ENCODE results near the gene MAVS.

The MAVS gene

DNA sequence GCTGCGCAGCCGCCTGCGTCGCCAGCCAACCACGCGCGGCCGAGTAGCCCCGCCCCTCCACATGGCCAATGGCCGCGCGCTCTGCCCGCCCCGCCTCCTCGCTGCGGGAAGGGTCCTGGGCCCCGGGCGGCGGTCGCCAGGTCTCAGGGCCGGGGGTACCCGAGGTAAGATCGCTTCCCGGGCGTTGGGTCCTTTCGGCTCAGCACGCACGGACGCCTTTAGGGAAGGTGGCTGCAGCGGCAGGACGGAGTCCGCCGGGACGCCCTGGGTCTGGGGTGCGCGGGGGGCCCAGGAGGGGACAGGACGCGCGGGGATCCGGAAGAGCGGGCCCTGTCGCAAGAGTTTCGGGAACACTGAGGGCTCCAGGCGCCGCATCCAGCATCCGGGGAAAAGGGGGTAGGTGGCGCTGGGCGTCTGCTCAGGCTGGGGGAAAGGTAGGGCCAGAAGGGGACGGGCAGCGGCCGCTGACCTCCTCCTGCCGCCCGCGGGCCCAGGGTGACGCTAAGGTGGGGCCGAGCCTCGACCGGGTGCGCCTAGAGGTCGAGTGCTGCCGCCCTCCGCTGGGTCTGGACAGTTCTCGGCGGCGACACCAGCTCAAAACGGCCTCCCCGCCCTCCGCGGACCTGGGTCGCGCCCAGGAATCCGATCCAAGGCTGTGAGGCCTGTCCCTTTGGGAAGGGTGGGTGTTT is at the start of gene MAVS:
MAVS (plus strand) TSS at position 95 of the 689 bp plus-strand sequence. CDS start 7,791 bp downstream, outside the sequence.
- peak; percentile 87 for DNase-seq

DNA sequence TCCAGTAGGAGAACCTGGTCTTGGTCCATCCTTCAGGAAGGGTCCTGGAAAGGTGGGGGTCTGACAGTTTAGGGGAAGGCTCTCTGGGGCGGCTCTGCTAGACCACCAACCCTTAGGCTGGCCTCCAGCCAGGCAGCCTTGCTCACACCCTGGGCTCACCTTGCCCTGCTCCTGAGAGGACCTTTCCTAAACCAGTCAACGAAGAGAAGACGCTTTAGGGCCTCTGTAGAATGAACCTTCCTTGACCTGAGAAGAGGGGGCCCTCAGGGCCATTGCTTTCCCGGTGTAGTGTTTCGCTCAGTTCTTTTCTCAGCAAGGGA is 49.4 kb upstream of the MAVS start:
- DNase-seq = no peak

DNA sequence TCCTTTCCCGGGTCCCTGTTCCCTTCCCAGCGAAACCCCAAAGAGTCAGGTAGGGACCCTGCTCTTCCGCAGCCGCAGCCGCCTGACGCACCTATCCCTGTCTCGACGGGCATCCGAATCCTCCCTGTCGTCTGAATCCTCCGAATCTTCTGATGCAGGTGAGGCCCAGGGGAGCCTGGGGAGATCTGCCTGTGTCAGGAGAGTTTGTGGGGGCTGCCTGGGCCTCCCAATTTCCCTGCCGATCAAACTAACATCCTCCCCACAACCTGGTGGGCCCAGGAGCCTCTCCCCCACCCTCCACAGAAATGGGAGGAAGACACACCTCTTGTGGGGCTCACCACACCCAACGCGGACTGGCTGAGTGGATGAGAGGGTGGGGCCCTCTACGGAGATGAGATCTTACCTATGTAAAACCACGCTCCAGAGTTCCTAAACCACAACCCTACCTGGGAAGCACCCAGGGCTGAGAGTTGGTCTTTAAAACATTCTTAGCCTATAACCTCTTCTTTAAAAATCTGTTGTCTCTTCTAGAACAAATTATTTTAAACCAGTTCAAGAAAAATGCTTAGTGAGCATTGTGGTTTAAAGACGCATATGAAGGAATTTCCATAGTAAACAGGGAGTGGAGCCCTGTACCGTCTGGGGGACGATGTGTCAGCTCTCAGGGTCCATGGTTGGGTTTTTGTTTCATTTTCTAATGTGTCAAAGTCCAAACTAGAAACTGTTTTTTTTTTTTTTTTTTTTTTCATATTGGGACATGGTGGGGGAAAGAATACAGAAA is 48.9 kb upstream of the MAVS start:
- peak; percentile 65 for DNase-seq

DNA sequence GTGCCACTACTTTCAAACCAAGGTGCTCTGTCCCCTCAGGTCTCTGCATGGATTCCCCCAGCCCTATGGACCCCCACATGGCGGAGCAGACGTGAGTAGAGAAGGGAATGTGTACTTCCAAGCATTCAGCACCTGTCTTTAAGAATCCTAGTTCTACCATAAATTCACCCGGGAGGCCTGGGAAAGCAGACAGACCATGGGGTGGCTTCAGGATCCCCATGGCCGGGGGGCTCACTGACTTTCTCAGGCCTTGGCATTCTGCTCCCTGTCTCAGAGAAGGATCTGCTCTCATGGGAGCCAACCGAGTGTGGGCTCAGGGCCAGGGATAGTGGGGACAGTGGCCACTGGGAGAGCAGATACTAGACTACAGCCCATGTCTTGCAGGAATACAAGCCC is 48.3 kb upstream of the MAVS start:
- no peak for DNase-seq

DNA sequence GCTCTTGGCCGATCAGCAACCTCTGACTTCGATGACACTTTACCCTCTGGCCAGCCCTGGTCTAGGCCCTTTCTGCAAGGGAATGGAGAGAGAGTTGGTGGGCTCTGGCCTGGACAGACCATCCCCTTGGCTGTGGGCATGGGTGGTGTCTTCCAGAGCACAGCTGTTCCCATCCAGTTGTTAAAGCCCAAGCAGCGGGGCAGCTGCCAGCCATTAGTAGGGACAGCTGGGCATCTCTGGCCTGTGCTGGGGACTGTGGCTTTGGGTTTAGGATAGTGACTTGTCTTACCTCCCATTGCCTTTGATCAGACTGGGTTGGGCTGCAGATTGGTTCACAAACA is 47.8 kb upstream of the MAVS start:
- no peak for DNase-seq

DNA sequence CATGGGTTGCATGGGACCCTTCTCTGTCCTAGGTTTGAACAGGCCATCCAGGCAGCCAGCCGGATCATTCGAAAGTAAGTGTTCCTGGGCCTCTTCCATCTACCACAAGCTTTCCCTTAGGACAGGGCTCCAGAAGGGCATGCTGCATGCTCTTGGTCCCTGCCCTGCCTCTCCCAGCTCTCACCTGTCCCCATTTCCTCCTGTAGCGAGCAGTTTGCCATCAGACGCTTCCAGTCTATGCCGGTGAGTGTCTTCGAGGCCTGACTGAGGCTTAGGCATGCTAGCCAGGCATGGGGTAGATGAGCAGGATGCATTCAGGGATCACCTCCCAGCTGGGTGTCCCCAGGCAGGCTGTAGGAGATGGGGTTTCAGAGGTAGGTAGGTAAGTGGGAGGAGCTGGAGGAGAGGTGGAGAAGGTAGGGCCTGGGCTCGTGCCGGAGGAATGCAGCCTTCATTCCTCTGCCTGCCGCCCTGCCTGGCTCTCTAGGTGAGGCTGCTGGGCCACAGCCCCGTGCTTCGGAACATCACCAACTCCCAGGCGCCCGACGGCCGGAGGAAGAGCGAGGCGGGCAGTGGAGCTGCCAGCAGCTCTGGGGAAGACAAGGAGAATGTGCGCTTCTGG is 46.3 kb upstream of the MAVS start:
- no peak for DNase-seq

DNA sequence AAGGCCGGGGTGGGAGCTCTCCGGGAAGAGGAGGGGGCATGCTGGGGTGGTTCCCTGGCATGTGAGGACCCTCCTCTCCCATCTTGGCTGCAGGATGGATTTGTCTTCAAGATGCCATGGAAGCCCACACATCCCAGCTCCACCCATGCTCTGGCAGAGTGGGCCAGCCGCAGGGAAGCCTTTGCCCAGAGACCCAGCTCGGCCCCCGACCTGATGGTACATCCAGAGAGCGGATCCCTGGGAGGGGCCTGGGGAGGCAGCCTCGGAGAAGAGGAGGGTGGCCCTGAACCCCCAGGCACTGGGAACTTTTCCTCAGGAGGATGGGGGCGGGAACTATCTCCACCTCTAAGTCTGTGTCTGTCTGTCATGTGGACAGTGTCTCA is 45.8 kb upstream of the MAVS start:
- DNase-seq = no peak

DNA sequence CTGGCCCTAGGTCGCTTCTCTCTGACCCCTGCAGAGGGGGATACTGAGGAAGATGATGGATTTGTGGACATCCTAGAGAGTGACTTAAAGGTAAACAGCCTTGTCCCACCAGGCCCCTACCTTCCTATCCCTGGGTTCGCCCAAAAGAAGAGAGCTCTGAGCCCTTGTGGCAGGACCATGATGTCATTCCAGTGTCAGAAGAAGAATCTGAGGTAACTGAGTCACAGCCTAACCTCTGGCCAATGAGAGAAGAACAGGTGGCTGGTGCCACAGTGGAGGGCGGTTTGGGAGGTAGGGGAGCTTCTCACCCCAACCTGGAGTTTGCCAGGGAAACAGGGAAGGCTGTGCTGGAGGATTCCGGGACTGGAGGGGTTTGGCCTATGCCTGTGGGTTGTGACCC is 45.3 kb upstream of the MAVS start:
- DNase-seq = no peak

DNA sequence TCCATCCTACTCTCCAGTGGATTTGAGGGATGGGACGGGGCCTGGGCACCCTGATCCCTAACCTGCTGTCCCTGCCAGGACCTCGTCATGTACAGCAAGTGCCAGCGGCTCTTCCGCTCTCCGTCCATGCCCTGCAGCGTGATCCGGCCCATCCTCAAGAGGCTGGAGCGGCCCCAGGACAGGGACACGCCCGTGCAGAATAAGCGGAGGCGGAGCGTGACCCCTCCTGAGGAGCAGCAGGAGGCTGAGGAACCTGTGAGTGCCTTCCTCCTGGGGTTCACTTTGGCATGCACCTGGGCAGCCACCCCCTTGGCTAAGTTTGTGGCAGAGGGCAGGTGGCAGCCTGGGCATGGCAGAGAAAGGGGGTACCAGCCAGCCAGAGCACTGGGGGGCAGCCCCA is 44.8 kb upstream of the MAVS start:
- no peak for DNase-seq

DNA sequence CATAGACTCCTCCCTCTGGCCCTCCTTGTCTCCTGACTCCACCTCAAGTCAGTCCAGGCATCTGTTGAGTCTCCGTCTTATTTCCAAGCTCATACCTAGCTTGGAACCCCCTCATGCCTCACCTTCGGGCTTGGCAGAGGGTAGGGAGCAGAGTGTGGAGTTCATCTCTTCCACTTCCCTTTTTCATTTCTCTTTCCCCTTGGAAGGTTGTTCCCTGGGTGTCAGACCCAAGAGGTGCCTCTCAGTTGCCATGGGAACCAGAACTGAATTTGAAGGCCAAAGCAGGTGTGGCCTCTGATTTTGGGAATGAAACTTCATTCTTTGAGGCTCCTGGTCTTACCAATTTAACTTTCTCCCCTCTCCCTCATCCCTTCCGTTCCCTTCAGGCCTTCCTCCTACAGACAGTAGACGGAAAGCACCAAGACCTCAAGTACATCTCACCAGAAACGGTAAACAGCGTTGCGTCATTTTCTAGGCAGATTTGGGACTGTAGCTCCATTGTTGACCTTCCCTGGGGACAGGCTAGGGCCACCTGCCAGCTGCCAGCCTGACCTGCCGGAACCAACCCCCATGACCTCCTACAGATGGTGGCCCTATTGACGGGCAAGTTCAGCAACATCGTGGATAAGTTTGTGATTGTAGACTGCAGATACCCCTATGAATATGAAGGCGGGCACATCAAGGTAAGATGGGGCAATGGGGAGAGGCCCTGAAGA is 44.0 kb upstream of the MAVS start:
- no peak for DNase-seq

DNA sequence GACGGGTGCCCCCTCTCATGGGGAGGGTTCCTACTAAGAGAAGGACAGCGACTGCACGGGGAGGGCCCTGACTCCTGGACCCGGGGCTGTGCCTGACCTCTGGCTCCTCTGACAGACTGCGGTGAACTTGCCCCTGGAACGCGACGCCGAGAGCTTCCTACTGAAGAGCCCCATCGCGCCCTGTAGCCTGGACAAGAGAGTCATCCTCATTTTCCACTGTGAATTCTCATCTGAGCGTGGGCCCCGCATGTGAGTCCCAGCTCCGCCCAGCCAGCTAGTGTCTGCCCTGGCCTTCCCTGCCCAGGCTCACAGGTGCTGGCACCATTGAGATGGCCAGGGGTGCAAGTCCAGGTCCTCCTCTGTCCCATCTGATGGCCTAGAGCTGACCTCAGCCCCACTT is 43.3 kb upstream of the MAVS start:
- no peak for DNase-seq

DNA sequence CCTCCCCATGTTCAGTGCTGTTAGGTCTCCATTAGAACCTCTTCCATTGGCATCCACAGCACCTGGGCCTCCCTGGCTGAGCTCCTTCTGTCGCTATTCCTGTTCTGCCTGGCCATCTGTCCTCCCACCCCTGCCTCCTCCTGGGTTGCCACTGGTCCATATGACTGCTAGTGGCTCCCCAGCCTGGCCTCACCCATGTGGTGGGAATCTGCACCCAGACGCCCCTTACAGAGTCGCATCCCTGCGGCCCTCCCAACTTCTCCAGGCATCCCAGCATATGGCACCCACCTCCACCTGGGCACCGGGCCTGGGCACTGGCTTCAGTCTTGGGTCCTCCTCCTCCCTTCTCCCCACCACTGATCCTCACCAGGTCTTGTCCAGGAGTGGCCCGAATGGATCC is 42.8 kb upstream of the MAVS start:
- DNase-seq = no peak

DNA sequence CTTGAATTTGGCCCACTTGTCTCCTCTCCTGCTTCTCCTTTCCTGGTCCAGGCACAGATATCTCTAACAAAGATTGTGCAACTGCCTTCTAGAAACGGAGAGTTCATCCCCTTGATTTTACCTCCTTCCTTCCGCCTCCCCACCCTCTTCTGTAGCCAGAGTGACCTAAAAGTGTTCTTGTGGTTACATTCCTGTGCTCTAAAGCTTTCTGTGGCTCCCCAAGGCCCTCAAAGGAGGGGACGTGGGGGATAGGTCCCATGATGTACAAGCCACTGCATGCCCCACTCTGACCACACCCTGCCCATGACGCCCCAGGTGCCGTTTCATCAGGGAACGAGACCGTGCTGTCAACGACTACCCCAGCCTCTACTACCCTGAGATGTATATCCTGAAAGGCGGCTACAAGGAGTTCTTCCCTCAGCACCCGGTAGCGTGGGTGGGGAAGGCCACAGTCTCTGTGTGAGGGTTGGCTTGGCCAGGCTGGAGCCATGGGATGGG is 42.3 kb upstream of the MAVS start:
- no peak for DNase-seq

DNA sequence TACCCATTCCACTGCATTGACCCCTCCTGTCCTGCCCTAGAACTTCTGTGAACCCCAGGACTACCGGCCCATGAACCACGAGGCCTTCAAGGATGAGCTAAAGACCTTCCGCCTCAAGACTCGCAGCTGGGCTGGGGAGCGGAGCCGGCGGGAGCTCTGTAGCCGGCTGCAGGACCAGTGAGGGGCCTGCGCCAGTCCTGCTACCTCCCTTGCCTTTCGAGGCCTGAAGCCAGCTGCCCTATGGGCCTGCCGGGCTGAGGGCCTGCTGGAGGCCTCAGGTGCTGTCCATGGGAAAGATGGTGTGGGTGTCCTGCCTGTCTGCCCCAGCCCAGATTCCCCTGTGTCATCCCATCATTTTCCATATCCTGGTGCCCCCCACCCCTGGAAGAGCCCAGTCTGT is 41.9 kb upstream of the MAVS start:
- no peak for DNase-seq

DNA sequence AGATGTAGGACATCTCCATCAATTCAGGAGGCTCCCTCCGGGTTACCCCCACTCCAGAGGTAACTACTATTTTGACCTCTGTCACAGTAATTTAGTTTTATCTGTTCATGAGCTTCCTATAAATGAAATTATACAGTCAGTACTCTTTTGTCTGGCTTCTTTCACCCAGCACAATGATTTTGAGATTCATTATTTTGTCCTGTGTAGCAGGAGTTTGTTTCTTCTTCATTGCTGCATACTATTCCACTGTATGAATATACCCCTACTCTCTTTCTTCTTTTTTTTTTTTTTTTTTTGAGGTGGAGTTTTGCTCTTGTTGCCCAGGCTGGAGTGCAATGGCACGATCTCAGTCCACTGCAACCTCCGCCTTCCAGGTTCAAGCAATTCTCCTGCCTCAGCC is 38.1 kb upstream of the MAVS start:
- DNase-seq = no peak

DNA sequence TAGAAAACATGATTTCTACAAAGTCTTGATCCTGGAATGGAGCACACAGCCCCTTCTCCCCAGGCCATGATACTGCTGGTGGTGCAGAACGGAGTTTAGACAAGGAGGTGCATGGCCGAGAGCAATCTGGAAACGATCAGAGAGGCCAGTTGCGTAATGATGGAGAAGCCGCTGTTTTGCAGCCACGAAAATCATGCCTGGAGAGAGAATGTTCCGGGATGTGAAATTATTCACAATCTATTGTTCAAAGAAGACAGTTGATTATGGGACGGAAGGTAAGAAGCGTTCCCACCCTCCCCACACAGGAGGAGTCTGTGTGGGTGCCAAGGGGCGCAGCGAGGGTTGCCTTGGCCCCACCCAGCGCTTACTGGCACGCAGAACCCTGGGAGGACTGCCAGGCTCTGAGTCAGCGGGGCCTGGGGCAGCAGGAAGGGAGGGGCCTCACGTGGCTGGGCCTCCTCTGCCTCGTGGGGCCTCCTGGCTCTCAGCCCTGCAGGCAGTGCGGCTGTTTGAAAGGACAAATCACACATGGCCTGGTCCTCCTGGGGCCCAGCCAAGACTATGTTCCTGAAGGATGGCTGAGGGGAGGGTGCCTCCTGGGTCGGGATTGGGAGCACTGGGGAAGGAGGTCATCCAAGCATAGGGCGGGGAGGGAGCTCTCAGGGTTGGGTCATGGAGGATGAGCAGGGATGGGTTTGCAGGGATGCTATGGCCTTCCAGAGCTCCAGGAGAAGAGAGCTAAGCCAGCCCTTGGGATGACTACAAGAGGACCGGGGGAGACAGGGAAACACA is 35.0 kb upstream of the MAVS start:
- DNase-seq = peak; percentile 92

DNA sequence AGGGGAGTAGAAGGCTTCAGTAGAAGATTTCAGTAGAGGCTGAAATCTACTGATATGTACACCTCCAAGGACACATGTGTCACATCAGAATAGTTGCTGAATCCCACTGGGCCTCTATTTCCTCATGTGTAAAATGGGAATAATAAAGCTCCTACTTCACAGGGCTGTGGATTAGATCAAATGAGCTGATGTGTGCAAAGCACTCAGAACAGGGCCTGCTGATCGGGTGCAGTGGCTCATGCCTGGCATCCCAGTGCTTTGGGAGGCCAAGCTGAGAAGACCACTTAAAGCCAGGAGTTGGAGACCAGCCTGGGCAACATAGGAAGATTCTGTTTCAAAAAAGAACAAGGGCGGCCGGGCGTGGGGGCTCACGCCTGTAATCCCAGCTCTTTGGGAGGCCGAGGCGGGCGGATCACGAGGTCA is 34.4 kb upstream of the MAVS start:
- DNase-seq = no peak

DNA sequence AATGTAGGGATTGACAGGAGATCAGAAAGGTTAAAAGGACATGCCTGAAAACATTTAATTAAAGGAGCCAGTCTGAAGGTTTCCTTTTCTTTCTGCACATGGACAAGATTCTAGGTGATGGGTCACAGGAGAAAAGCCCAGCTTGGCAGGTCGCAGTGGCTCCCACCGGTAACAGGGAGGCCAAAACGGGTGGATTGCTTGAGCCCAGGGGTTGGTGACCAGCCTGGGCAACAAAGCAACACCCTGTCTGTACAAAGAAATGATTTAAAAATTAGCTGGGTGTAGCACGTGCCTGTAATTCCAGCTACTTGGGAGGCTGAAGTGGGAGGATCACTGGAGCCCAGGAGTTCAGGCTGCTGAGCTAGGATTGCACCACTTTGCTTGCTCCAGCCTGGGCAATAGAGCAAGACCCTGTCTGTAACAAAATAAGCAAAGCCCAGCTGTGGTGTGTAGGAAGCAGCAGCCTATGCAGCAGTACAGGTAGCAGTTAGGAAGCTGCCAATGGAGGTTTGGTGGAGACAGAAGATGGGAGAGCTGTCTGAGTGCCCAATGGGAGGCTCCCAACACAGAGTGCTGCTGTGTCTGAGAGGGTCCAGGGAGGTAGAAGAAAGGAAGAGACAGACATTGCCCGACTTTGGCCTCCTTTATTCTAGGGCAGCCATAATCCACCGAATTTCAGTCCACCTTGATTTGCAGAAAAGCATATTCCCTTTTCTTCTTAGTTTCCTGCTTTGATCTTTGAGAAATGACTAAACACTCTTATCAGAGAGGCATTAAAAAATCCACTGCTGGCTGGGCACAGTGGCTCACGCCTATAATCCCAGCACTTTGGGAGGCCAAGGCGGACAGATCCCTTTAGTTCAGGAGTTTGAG is 33.4 kb upstream of the MAVS start:
- no peak for DNase-seq

DNA sequence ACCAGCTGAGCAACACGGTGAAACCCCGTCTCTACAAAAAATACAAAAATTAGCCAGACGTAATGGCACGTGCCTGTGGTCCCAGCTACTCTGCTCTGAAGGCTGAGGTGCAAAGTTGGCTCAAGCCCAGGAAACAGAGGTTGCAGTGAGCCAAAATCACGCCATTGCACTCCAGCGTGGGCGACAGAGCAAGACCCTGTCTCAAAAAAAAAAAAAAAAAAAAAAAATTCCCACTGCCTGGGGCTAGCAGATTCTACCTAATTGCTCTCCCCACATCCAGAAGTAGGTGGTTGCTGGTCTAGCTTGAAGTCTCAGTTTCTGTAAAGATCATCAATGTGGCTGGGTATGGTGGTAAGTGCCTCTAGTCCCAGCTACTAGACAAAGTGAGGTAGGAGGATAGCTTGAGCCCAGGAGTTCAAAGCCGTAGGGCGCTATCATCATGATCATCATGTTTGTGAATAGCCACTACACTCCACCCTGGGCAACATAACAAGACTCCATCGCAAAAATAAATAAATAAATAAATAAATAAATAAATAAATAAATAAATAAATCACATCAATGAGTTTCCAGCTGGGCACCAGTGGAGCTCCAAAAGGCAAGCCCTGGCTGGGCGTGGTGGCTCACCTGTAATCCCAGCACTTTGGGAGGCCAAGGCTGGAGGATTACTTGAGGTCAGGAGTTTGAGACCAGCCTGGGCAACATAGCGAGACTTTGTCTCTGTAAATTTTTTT is 32.6 kb upstream of the MAVS start:
- DNase-seq = peak; percentile 34

DNA sequence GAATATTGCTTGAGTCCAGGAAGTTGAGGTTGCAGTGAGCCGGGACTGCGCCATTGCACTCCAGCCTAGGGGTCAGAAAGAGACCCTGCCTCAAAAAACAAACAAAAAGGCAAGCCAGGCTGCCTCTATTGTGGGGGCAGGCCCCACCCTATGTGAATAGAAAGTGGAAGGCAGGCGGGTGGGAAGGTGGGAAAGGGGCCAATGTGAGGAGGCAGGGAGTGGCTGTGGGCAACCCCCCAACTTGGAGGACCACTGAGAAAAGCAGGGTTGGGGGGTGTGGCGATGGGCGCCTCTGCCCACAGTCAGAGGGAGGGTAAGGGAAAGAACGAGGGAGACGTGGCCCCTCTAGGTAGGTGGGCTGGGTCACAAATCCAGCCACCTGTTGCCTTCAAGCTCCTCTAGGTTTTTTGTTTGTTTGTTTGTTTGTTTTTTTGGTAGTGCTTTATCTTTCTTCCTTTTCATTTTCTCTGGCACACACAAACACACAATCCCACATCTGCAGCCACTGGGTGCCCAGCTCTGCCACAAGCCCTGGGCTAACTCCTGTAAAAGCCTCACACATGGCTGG is 31.6 kb upstream of the MAVS start:
- no peak for DNase-seq
